Neuronal stem cell (in vitro differentiated cells): ENCODE results near the gene PAPPA.

Source experiments
- DNase-seq: peaks from one replicate; pipeline ENCODE4 v3.0.0-alpha.2; 2013; ENCODE audit warnings: low spot score
- H2AFZ ChIP-seq: one replicate; pipeline ENCODE4 v1.6.1; 2013; ENCODE audit warnings: mild to moderate bottlenecking, low read length, inconsistent platforms
- H2AK5ac ChIP-seq: 2 replicates; pipeline ENCODE4 v1.6.1; 2013; ENCODE audit warnings: low read depth, mild to moderate bottlenecking, inconsistent platforms, low read length, moderate library complexity, mixed read lengths
- H2BK120ac ChIP-seq: 2 replicates; pipeline ENCODE4 v1.6.1; 2013; ENCODE audit warnings: low read depth, mild to moderate bottlenecking, inconsistent platforms, low read length, moderate library complexity, mixed read lengths
- H2BK12ac ChIP-seq: one replicate; pipeline ENCODE4 v1.6.1; 2013; ENCODE audit warnings: low read length, inconsistent platforms
- H2BK15ac ChIP-seq: 2 replicates; pipeline ENCODE4 v1.6.1; 2013; ENCODE audit warnings: mild to moderate bottlenecking, low read length, inconsistent platforms, mixed read lengths
- H2BK5ac ChIP-seq: one replicate; pipeline ENCODE4 v1.6.1; 2013; ENCODE audit warnings: inconsistent platforms, mild to moderate bottlenecking, low read length, moderate library complexity
- H3K14ac ChIP-seq: one replicate; pipeline ENCODE4 v1.6.1; 2013; ENCODE audit warnings: low read length, inconsistent platforms
- H3K18ac ChIP-seq: 2 replicates; pipeline ENCODE4 v1.6.1; 2013; ENCODE audit warnings: low read length, inconsistent platforms
- H3K23ac ChIP-seq: 2 replicates; pipeline ENCODE4 v1.6.1; 2013; ENCODE audit warnings: low read depth, mild to moderate bottlenecking, mixed read lengths, low read length, inconsistent platforms; ENCODE audit not compliant: poor library complexity
- H3K27ac ChIP-seq: replicated peaks from 3 replicates; pipeline ENCODE4 v1.5.1; 2013; ENCODE audit warnings: low read length, inconsistent platforms
- H3K27me3 ChIP-seq, 3 experiments: 2 replicates each; pipeline ENCODE4 v1.6.1; 2013; ENCODE audit warnings: low read length in 3 of 3, mild to moderate bottlenecking in 2 of 3, inconsistent platforms in 1 of 3, low read depth in 1 of 3, mixed read lengths in 1 of 3, moderate library complexity in 1 of 3; ENCODE audit not compliant: control insufficient read depth in 3 of 3, insufficient read depth in 3 of 3
- H3K36me3 ChIP-seq, 2 donors: replicated peaks in 1 of 2; 2 replicates each; pipeline ENCODE4 v1.6.1; 2013; ENCODE audit warnings: low read length in 2 of 2; ENCODE audit not compliant: control insufficient read depth in 2 of 2, insufficient read depth in 2 of 2
- H3K4ac ChIP-seq: 2 replicates; pipeline ENCODE4 v1.6.1; 2013; ENCODE audit warnings: inconsistent platforms, mild to moderate bottlenecking, low read length, moderate library complexity
- H3K4me1 ChIP-seq, 2 donors: 1 replicate in 1 of 2; 2 replicates in 1 of 2; pipeline ENCODE4 v1.6.1; 2013; ENCODE audit warnings: low read length in 2 of 2, low read depth in 1 of 2; ENCODE audit not compliant: control insufficient read depth in 2 of 2, insufficient read depth in 1 of 2
- H3K4me2 ChIP-seq: one replicate; pipeline ENCODE4 v1.6.1; 2013; ENCODE audit warnings: mild to moderate bottlenecking, low read length, inconsistent platforms; ENCODE audit not compliant: insufficient read depth, poor library complexity, severe bottlenecking
- H3K4me3 ChIP-seq, 2 donors: 2 replicates each; pipeline ENCODE4 v1.5.1; 2013; ENCODE audit warnings: low read length in 2 of 2, mild to moderate bottlenecking in 2 of 2, inconsistent platforms in 1 of 2, moderate library complexity in 1 of 2
- H3K79me1 ChIP-seq: one replicate; pipeline ENCODE4 v1.6.1; 2013; ENCODE audit warnings: low read depth, mild to moderate bottlenecking, inconsistent platforms, low read length, moderate library complexity
- H3K9ac ChIP-seq: one replicate; pipeline ENCODE4 v1.6.1; 2013; ENCODE audit warnings: mild to moderate bottlenecking, low read depth, low read length, inconsistent platforms; ENCODE audit not compliant: poor library complexity
- H3K9me3 ChIP-seq, 2 donors: replicated peaks in 1 of 2; 2 replicates each; pipeline versions ENCODE3 to v1.6.1; 2013; ENCODE audit warnings: low read length in 2 of 2, mild to moderate bottlenecking in 2 of 2, inconsistent platforms in 1 of 2, low read depth in 1 of 2, mixed read lengths in 1 of 2, moderate library complexity in 1 of 2; ENCODE audit not compliant: control insufficient read depth in 2 of 2, insufficient read depth in 1 of 2
- H4K8ac ChIP-seq: one replicate; pipeline ENCODE4 v1.6.1; 2013; ENCODE audit warnings: low read depth, mild to moderate bottlenecking, inconsistent platforms, low read length, moderate library complexity
- H4K91ac ChIP-seq: one replicate; pipeline ENCODE4 v1.6.1; 2013; ENCODE audit warnings: low read length, low read depth, mild to moderate bottlenecking, inconsistent platforms; ENCODE audit not compliant: poor library complexity
- WGBS, 2 donors: extraction: QIAGEN DNeasy Blood & Tissue Kit; methylation state at CpG; one replicate each; pipeline ENCODE4 v1.1.7; 2013; ENCODE audit warnings: missing lambda C conversion rate in 2 of 2, mixed read lengths in 1 of 2; ENCODE audit not compliant: insufficient read length in 2 of 2, insufficient replicate concordance in 1 of 2; ENCODE audit errors: extremely low coverage in 2 of 2; 5-methylcytosine and 5-hydroxymethylcytosine counted together

PAPPA gene

GRCh38 chr9:116247284-116247683, 93.7 kb downstream of the PAPPA start:
- Histone ChIP-seq H3K79me1 (no peaks in the 10 kb centered on the region), H2BK120ac (no peak overlapping the region), H2BK5ac (no peak overlapping the region), H3K36me3 (peaks cover 0 to 17% of the 10 kb centered on the region in 2 donors), H3K27me3 (no peaks in the 10 kb centered on the region), H3K4me2 (no peak overlapping the region), H4K8ac (no peak overlapping the region), H3K4me3 (no peak overlapping the region), H3K9ac (no peak overlapping the region), H3K18ac (no peak overlapping the region), H3K4me1 (no peaks in the 10 kb centered on the region), H3K9me3 (no peaks in the 10 kb centered on the region), H2AK5ac (no peak overlapping the region), H3K14ac (no peak overlapping the region), H2AFZ (no peak overlapping the region), H2BK12ac (no peak overlapping the region), H3K27ac (no peak overlapping the region), H4K91ac (no peak overlapping the region), H2BK15ac (no peak overlapping the region), H3K23ac (no peak overlapping the region), H3K4ac (no peak overlapping the region)
- WGBS, 2 donors = no CpG with 5 or more reads among the region's 1 CpG
- no peak for DNase-seq

DNA sequence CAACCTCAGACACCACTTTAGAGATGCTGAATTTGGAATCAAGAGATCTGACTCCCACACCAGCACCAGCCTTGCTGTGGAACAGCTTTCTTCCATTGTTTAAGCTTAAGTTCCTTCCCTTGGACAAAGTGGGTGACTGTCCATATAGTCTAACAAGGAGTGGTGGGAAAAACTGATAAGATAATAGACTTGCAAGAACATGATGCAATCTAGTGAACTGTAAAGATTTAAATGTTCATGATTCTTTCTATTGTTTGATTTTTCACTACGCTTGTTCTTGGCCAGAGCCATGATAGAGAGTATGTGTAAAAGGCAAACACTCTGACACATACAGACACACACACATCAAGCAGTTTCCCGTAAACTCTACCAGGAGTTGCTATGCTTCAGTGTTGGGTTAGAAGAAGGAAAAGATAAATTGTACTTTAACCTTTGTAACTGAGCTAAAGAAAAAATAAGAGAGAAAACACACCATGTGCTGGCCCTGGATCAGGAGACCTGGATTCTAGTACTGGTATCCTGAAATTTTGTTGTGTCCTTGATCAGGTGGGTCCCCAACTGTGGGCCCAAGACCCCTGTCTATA, 94.3 kb downstream of the PAPPA start:
- no peak overlapping the region for H3K27ac ChIP-seq
- H4K91ac ChIP-seq = no peak overlapping the region
- no peak overlapping the region for H3K18ac ChIP-seq
- no peak for DNase-seq
- H3K4ac ChIP-seq = no peak overlapping the region
- no peak overlapping the region for H3K9ac ChIP-seq
- H3K4me3 ChIP-seq = no peak overlapping the region
- H3K14ac ChIP-seq = no peak overlapping the region
- H3K36me3 ChIP-seq = peaks cover 0 to 13% of the 10 kb centered on the region in 2 donors
- H3K27me3 ChIP-seq = no peaks in the 10 kb centered on the region
- no peak overlapping the region for H2BK12ac ChIP-seq
- no peak overlapping the region for H2BK15ac ChIP-seq
- no peak overlapping the region for H3K23ac ChIP-seq
- H3K9me3 ChIP-seq = no peaks in the 10 kb centered on the region
- H2BK120ac ChIP-seq = no peak overlapping the region
- H3K79me1 ChIP-seq = no peaks in the 10 kb centered on the region
- H2BK5ac ChIP-seq = no peak overlapping the region
- WGBS, 2 donors = no CpG with 5 or more reads among the region's 2 CpGs
- H2AK5ac ChIP-seq = no peak overlapping the region
- no peak overlapping the region for H4K8ac ChIP-seq
- no peak overlapping the region for H2AFZ ChIP-seq
- H3K4me2 ChIP-seq = no peak overlapping the region
- no peaks in the 10 kb centered on the region for H3K4me1 ChIP-seq

DNA sequence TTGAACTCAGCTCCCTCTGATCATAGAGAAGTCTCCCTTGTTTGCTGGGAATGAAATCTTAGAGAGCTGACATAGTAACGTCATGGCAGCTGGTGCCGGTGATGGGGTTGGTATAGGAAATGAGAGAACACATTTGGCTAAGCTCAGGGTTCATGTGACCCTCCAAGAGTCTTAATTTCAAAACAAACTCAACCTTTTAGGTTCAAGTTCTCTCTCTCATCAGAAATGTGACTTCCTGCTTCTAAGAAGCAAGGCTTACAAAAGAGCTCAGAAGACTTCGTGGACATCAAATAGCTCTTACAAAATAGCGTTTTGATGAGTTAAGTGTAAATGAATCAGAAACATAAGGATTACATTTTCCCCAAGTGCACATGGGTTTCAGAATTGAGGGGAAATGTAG, 97.3 kb downstream of the PAPPA start:
- H3K4ac ChIP-seq = no peak overlapping the region
- H3K9ac ChIP-seq = no peak overlapping the region
- no peaks in the 10 kb centered on the region for H3K4me1 ChIP-seq
- no peak for DNase-seq
- H3K36me3 ChIP-seq = peaks cover 0 to 17% of the 10 kb centered on the region in 2 donors
- no peak overlapping the region for H3K18ac ChIP-seq
- no peak overlapping the region for H2BK12ac ChIP-seq
- H4K91ac ChIP-seq = no peak overlapping the region
- H3K27ac ChIP-seq = no peak overlapping the region
- no peak overlapping the region for H2BK5ac ChIP-seq
- no peak overlapping the region for H2BK120ac ChIP-seq
- no peak overlapping the region for H3K14ac ChIP-seq
- WGBS, 2 donors = no CpG with 5 or more reads among the region's 4 CpGs
- H3K4me2 ChIP-seq = no peak overlapping the region
- H2BK15ac ChIP-seq = no peak overlapping the region
- no peak overlapping the region for H4K8ac ChIP-seq
- no peaks in the 10 kb centered on the region for H3K9me3 ChIP-seq
- no peak overlapping the region for H3K23ac ChIP-seq
- no peaks in the 10 kb centered on the region for H3K27me3 ChIP-seq
- no peaks in the 10 kb centered on the region for H3K79me1 ChIP-seq
- H2AFZ ChIP-seq = no peak overlapping the region
- no peak overlapping the region for H3K4me3 ChIP-seq
- H2AK5ac ChIP-seq = no peak overlapping the region

DNA sequence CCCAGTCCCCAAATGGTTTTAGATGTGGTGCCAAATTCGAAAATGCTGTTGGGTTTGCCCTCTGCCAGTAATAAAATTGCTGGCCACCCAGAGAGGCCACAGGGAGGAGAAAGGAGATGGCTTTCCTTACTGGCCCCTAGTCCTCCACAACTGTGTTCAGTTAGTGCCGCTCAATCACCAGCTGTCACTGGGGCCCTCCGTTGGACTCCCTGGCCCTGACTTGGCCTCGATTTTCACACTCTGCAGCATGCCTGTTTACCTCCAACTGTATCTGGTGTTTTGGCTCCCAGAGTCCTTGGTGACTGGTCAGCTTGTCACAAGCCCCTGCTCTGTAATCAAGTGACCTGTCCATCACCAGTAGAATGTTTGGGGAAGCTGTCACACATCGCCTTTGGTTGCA, 97.8 kb downstream of the PAPPA start:
- no peak overlapping the region for H3K4me3 ChIP-seq
- H3K27ac ChIP-seq = no peak overlapping the region
- H3K4ac ChIP-seq = no peak overlapping the region
- no peak for DNase-seq
- no peak overlapping the region for H4K8ac ChIP-seq
- no peak overlapping the region for H2BK120ac ChIP-seq
- H2BK12ac ChIP-seq = no peak overlapping the region
- H3K4me2 ChIP-seq = no peak overlapping the region
- H2BK15ac ChIP-seq = no peak overlapping the region
- no peaks in the 10 kb centered on the region for H3K4me1 ChIP-seq
- H3K9me3 ChIP-seq = no peaks in the 10 kb centered on the region
- no peak overlapping the region for H3K23ac ChIP-seq
- H4K91ac ChIP-seq = no peak overlapping the region
- H3K18ac ChIP-seq = no peak overlapping the region
- no peak overlapping the region for H3K14ac ChIP-seq
- H2BK5ac ChIP-seq = no peak overlapping the region
- no peak overlapping the region for H2AFZ ChIP-seq
- H3K9ac ChIP-seq = no peak overlapping the region
- no peaks in the 10 kb centered on the region for H3K27me3 ChIP-seq
- H2AK5ac ChIP-seq = no peak overlapping the region
- H3K79me1 ChIP-seq = no peaks in the 10 kb centered on the region
- peaks cover 0 to 14% of the 10 kb centered on the region in 2 donors for H3K36me3 ChIP-seq
- no CpG with 5 or more reads among the region's 5 CpGs for WGBS, 2 donors
